HEK293 (cell line): ENCODE results near the gene ZNF33B.

Experiments
- KLF1 ChIP-seq: fragments of 450-650 bp; formaldehyde crosslinking; IDR thresholded peaks from 2 replicates; pipeline ENCODE4 v1.5.1; 2016; ENCODE audit warnings: missing biosample characterization, missing genetic modification characterization
- KLF8 ChIP-seq: fragments of 450-650 bp; formaldehyde crosslinking; IDR thresholded peaks from 2 replicates; pipeline ENCODE4 v1.5.1; 2016; ENCODE audit warnings: missing biosample characterization, missing genetic modification characterization
- SP2 ChIP-seq: fragments of 450-650 bp; formaldehyde crosslinking; IDR thresholded peaks from 2 replicates; pipeline ENCODE4 v1.5.1; 2016; ENCODE audit warnings: missing biosample characterization, missing genetic modification characterization
- SP3 ChIP-seq: fragments of 450-650 bp; formaldehyde crosslinking; IDR thresholded peaks from 2 replicates; pipeline ENCODE4 v1.5.1; 2016; ENCODE audit warnings: missing biosample characterization, missing genetic modification characterization
- ZBTB21 ChIP-seq: fragments of 450-650 bp; formaldehyde crosslinking; IDR thresholded peaks from 2 replicates; pipeline ENCODE4 v1.5.1; 2017; ENCODE audit warnings: missing biosample characterization, missing genetic modification characterization
- ZIC2 ChIP-seq: fragments of 450-650 bp; formaldehyde crosslinking; IDR thresholded peaks from 2 replicates; pipeline ENCODE4 v1.5.1; 2016; ENCODE audit warnings: missing biosample characterization, missing genetic modification characterization
- ZNF169 ChIP-seq: fragments of 450-650 bp; formaldehyde crosslinking; IDR thresholded peaks from 2 replicates; pipeline ENCODE4 v1.5.1; 2016; ENCODE audit warnings: missing biosample characterization, missing genetic modification characterization
- ZNF202 ChIP-seq: fragments of 450-650 bp; formaldehyde crosslinking; IDR thresholded peaks from 2 replicates; pipeline ENCODE4 v1.5.1; 2016; ENCODE audit warnings: missing biosample characterization, missing genetic modification characterization, borderline replicate concordance
- ZNF23 ChIP-seq: fragments of 450-650 bp; formaldehyde crosslinking; IDR thresholded peaks from 2 replicates; pipeline ENCODE4 v1.5.1; 2016; ENCODE audit warnings: missing biosample characterization, missing genetic modification characterization, borderline replicate concordance
- ZNF302 ChIP-seq: fragments of 450-650 bp; formaldehyde crosslinking; IDR thresholded peaks from 2 replicates; pipeline ENCODE4 v1.5.1; 2016; ENCODE audit warnings: missing biosample characterization, missing genetic modification characterization, low read depth
- ZNF391 ChIP-seq: fragments of 450-650 bp; formaldehyde crosslinking; IDR thresholded peaks from 2 replicates; pipeline ENCODE4 v1.5.1; 2016; ENCODE audit warnings: low read depth, missing biosample characterization, missing genetic modification characterization, borderline replicate concordance
- ZNF416 ChIP-seq: fragments of 450-650 bp; formaldehyde crosslinking; IDR thresholded peaks from 2 replicates; pipeline ENCODE4 v1.5.1; 2016; ENCODE audit warnings: missing biosample characterization, missing genetic modification characterization
- ZNF624 ChIP-seq: fragments of 450-650 bp; formaldehyde crosslinking; IDR thresholded peaks from 2 replicates; pipeline ENCODE4 v1.5.1; 2017; ENCODE audit warnings: missing biosample characterization, missing genetic modification characterization
- ZNF629 ChIP-seq: fragments of 450-650 bp; formaldehyde crosslinking; IDR thresholded peaks from 2 replicates; pipeline ENCODE4 v1.5.1; 2017; ENCODE audit warnings: missing biosample characterization, missing genetic modification characterization
- ZNF660 ChIP-seq: fragments of 450-650 bp; IDR thresholded peaks from 2 replicates; pipeline ENCODE4 v1.5.1; 2018; ENCODE audit warnings: missing biosample characterization, mild to moderate bottlenecking, missing genetic modification characterization
- ZNF76 ChIP-seq: fragments of 450-650 bp; formaldehyde crosslinking; IDR thresholded peaks from 2 replicates; pipeline ENCODE4; 2016; ENCODE audit warnings: low read depth, missing biosample characterization, missing genetic modification characterization, borderline replicate concordance
- ZNF785 ChIP-seq: fragments of 450-650 bp; formaldehyde crosslinking; IDR thresholded peaks from 2 replicates; pipeline ENCODE4 v1.5.1; 2016; ENCODE audit warnings: missing biosample characterization, missing genetic modification characterization
- ZXDB ChIP-seq: fragments of 450-650 bp; formaldehyde crosslinking; IDR thresholded peaks from 2 replicates; pipeline ENCODE4 v1.5.1; 2016; ENCODE audit warnings: missing biosample characterization, missing genetic modification characterization
- TF ChIP-seq, protein P1 (sequence below): fragments of 450-650 bp; formaldehyde crosslinking; IDR thresholded peaks from 2 replicates; pipeline ENCODE4 v1.5.1; 2016; ENCODE audit warnings: missing biosample characterization, missing genetic modification characterization
- TF ChIP-seq, protein P2 (sequence below): fragments of 450-650 bp; formaldehyde crosslinking; IDR thresholded peaks from 2 replicates; pipeline ENCODE4 v1.5.1; 2017; ENCODE audit warnings: missing biosample characterization, missing genetic modification characterization
- TF ChIP-seq, protein P3 (sequence below): fragments of 450-650 bp; formaldehyde crosslinking; IDR thresholded peaks from 2 replicates; pipeline ENCODE4 v1.5.1; 2016; ENCODE audit warnings: missing biosample characterization, missing genetic modification characterization, borderline replicate concordance
- TF ChIP-seq, protein P4 (sequence below): IDR thresholded peaks from 2 replicates; pipeline ENCODE4 v1.6.1; 2011; ENCODE audit warnings: mild to moderate bottlenecking, low read depth, low read length, borderline replicate concordance
- TF ChIP-seq, protein P5 (sequence below): fragments of 450-650 bp; formaldehyde crosslinking; IDR thresholded peaks from 2 replicates; pipeline ENCODE4 v1.5.1; 2016; ENCODE audit warnings: missing biosample characterization, missing genetic modification characterization

Gene ZNF33B

DNA sequence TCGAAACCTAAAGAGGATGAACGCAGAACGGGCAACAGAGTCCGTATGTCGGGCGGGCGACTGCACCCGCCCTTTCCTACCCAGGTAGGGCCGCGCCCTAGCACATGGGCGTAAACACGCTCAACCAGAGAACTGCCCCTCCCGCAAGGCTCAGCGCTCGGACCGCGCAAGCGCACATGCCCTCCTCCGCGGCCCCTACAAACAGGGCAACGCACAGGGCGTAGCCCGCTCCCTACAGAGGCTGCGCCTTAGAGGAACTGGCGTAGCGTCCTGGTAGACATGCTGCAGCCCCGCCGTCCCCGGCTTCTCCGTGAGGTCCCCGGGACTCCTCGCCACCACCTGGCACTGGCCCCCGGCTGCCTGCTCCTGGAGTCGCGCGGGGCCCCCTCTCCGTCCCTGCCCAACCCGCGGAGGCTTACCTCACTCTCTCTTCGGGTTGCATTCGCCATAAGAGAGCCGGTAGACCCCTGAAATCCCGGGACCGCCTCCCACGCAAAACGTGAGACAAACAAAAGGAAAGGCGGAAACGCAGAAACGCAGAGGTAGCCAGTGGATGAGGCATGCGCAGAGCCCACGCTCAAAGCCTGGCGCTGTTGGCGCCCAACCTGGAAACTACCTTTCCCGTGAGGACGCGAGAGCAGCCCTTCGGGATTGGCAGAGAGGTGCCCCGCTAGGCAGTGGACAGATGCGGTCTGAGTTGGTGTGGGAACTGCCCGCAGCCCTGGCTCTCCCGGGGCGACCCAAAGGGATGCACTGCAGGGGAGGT is at the start of gene ZNF33B (continued):
- TF ChIP-seq SP2 (tag by site-specific recombination) (peak; percentile 77), ZIC2 (tag by site-specific recombination) (peak; percentile 90), ZNF202 (tag by site-specific recombination) (no peak), ZNF302 (no peak), KLF1 (tag by site-specific recombination) (peak; percentile 95), ZNF660 (tag by site-specific recombination) (peak; percentile 32; the same call in 1 of the 2 replicates), ZNF169 (no peak), ZNF23 (no peak), ZNF624 (tag by site-specific recombination) (no peak), ZBTB21 (tag by site-specific recombination) (no peak), ZNF785 (tag by site-specific recombination) (no peak), ZNF416 (tag by site-specific recombination) (no peak), ZNF391 (tag by site-specific recombination) (peak; percentile 19; the same call in 1 of the 2 replicates), KLF8 (peak; percentile 74), ZNF76 (tag by site-specific recombination) (peak; percentile 89), ZNF629 (tag by site-specific recombination) (peak; percentile 62), SP3 (tag by site-specific recombination) (peak; percentile 57; the same call in 1 of the 2 replicates), ZXDB (tag by site-specific recombination) (peak; percentile 94)
- TF ChIP-seq, protein P1, sequence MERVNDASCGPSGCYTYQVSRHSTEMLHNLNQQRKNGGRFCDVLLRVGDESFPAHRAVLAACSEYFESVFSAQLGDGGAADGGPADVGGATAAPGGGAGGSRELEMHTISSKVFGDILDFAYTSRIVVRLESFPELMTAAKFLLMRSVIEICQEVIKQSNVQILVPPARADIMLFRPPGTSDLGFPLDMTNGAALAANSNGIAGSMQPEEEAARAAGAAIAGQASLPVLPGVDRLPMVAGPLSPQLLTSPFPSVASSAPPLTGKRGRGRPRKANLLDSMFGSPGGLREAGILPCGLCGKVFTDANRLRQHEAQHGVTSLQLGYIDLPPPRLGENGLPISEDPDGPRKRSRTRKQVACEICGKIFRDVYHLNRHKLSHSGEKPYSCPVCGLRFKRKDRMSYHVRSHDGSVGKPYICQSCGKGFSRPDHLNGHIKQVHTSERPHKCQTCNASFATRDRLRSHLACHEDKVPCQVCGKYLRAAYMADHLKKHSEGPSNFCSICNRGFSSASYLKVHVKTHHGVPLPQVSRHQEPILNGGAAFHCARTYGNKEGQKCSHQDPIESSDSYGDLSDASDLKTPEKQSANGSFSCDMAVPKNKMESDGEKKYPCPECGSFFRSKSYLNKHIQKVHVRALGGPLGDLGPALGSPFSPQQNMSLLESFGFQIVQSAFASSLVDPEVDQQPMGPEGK (tag by site-specific recombination), result peak; percentile 85
- TF ChIP-seq, protein P2, sequence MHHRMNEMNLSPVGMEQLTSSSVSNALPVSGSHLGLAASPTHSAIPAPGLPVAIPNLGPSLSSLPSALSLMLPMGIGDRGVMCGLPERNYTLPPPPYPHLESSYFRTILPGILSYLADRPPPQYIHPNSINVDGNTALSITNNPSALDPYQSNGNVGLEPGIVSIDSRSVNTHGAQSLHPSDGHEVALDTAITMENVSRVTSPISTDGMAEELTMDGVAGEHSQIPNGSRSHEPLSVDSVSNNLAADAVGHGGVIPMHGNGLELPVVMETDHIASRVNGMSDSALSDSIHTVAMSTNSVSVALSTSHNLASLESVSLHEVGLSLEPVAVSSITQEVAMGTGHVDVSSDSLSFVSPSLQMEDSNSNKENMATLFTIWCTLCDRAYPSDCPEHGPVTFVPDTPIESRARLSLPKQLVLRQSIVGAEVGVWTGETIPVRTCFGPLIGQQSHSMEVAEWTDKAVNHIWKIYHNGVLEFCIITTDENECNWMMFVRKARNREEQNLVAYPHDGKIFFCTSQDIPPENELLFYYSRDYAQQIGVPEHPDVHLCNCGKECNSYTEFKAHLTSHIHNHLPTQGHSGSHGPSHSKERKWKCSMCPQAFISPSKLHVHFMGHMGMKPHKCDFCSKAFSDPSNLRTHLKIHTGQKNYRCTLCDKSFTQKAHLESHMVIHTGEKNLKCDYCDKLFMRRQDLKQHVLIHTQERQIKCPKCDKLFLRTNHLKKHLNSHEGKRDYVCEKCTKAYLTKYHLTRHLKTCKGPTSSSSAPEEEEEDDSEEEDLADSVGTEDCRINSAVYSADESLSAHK, result peak; percentile 91
- TF ChIP-seq, protein P3, sequence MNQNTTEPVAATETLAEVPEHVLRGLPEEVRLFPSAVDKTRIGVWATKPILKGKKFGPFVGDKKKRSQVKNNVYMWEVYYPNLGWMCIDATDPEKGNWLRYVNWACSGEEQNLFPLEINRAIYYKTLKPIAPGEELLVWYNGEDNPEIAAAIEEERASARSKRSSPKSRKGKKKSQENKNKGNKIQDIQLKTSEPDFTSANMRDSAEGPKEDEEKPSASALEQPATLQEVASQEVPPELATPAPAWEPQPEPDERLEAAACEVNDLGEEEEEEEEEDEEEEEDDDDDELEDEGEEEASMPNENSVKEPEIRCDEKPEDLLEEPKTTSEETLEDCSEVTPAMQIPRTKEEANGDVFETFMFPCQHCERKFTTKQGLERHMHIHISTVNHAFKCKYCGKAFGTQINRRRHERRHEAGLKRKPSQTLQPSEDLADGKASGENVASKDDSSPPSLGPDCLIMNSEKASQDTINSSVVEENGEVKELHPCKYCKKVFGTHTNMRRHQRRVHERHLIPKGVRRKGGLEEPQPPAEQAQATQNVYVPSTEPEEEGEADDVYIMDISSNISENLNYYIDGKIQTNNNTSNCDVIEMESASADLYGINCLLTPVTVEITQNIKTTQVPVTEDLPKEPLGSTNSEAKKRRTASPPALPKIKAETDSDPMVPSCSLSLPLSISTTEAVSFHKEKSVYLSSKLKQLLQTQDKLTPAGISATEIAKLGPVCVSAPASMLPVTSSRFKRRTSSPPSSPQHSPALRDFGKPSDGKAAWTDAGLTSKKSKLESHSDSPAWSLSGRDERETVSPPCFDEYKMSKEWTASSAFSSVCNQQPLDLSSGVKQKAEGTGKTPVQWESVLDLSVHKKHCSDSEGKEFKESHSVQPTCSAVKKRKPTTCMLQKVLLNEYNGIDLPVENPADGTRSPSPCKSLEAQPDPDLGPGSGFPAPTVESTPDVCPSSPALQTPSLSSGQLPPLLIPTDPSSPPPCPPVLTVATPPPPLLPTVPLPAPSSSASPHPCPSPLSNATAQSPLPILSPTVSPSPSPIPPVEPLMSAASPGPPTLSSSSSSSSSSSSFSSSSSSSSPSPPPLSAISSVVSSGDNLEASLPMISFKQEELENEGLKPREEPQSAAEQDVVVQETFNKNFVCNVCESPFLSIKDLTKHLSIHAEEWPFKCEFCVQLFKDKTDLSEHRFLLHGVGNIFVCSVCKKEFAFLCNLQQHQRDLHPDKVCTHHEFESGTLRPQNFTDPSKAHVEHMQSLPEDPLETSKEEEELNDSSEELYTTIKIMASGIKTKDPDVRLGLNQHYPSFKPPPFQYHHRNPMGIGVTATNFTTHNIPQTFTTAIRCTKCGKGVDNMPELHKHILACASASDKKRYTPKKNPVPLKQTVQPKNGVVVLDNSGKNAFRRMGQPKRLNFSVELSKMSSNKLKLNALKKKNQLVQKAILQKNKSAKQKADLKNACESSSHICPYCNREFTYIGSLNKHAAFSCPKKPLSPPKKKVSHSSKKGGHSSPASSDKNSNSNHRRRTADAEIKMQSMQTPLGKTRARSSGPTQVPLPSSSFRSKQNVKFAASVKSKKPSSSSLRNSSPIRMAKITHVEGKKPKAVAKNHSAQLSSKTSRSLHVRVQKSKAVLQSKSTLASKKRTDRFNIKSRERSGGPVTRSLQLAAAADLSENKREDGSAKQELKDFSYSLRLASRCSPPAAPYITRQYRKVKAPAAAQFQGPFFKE (tag by site-specific recombination), result no peak
- TF ChIP-seq, protein P4, sequence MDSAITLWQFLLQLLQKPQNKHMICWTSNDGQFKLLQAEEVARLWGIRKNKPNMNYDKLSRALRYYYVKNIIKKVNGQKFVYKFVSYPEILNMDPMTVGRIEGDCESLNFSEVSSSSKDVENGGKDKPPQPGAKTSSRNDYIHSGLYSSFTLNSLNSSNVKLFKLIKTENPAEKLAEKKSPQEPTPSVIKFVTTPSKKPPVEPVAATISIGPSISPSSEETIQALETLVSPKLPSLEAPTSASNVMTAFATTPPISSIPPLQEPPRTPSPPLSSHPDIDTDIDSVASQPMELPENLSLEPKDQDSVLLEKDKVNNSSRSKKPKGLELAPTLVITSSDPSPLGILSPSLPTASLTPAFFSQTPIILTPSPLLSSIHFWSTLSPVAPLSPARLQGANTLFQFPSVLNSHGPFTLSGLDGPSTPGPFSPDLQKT, result no peak
- TF ChIP-seq, protein P5, sequence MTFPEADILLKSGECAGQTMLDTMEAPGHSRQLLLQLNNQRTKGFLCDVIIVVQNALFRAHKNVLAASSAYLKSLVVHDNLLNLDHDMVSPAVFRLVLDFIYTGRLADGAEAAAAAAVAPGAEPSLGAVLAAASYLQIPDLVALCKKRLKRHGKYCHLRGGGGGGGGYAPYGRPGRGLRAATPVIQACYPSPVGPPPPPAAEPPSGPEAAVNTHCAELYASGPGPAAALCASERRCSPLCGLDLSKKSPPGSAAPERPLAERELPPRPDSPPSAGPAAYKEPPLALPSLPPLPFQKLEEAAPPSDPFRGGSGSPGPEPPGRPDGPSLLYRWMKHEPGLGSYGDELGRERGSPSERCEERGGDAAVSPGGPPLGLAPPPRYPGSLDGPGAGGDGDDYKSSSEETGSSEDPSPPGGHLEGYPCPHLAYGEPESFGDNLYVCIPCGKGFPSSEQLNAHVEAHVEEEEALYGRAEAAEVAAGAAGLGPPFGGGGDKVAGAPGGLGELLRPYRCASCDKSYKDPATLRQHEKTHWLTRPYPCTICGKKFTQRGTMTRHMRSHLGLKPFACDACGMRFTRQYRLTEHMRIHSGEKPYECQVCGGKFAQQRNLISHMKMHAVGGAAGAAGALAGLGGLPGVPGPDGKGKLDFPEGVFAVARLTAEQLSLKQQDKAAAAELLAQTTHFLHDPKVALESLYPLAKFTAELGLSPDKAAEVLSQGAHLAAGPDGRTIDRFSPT (tag by site-specific recombination), result peak; percentile 84
